Brain microvascular endothelial cell (primary cell): ENCODE data around the gene ZNF512.
"Not testable (repeated sequence)": the region's sequence is repeated elsewhere in the genome, so short reads cannot be mapped to it uniquely, and the experiment has no call there.

Experiments
- DNase-seq: peaks from one replicate; pipeline ENCODE4 v3.0.0-alpha.2; 2020
- H3K27ac ChIP-seq: fragments of 250-450 bp; sonication (Bioruptor Pico); 2 replicates; pipeline ENCODE4 v1.5.1; 2020; ENCODE audit warnings: mild to moderate bottlenecking, moderate library complexity
- H3K27me3 ChIP-seq: fragments of 250-450 bp; sonication (Bioruptor Pico); replicated peaks from 2 replicates; pipeline ENCODE4 v1.5.1; 2020; ENCODE audit warnings: mild to moderate bottlenecking
- H3K36me3 ChIP-seq: fragments of 250-450 bp; sonication (Bioruptor Pico); replicated peaks from 2 replicates; pipeline ENCODE4 v1.5.1; 2020; ENCODE audit warnings: mild to moderate bottlenecking
- H3K4me3 ChIP-seq: 2 replicates; pipeline ENCODE4 v1.5.1; 2011; ENCODE audit warnings: low read depth, mild to moderate bottlenecking, control low read depth, low read length, moderate library complexity
- in situ Hi-C: cut with HindIII; loops from 2 replicates; pipeline ENCODE4 v1.10.0; 2017; ENCODE audit warnings: low sequenced_read_pairs, low pct_ligation_motif_present
- TF ChIP-seq, protein P1 (sequence below): IDR thresholded peaks from 2 replicates; pipeline ENCODE4 v1.5.1; 2011; ENCODE audit warnings: low read depth, mild to moderate bottlenecking, moderate library complexity, low read length, control low read depth, inconsistent platforms; ENCODE audit errors: missing control alignments

The ZNF512 gene

DNA sequence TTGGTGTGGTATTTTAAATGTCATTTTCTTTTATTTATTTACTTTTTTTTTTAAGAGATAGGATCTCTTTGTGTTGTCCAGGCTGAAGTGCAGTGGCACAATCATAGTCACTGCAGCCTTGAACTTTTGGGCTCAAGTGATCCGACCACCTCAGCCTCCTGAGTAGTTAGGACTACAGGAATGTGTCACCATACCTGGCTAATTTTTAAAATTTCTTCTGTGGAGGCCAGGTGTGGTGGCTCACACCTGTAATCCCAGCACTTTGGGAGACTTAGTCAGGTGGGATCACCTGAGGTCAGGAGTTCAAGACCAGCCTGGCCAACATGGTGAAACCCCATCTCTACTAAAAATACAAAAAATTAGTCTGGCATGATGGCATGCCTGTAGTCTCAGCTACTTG is 33.5 kb upstream of the ZNF512 start:
- no peak for DNase-seq
- in situ Hi-C loops, result no loop called here
- Histone ChIP-seq H3K27me3 (no peaks in the 10 kb centered on the region), H3K4me3 (no peak overlapping the region), H3K36me3 (no peaks in the 10 kb centered on the region), H3K27ac (no peak overlapping the region)
- TF ChIP-seq, protein P1, sequence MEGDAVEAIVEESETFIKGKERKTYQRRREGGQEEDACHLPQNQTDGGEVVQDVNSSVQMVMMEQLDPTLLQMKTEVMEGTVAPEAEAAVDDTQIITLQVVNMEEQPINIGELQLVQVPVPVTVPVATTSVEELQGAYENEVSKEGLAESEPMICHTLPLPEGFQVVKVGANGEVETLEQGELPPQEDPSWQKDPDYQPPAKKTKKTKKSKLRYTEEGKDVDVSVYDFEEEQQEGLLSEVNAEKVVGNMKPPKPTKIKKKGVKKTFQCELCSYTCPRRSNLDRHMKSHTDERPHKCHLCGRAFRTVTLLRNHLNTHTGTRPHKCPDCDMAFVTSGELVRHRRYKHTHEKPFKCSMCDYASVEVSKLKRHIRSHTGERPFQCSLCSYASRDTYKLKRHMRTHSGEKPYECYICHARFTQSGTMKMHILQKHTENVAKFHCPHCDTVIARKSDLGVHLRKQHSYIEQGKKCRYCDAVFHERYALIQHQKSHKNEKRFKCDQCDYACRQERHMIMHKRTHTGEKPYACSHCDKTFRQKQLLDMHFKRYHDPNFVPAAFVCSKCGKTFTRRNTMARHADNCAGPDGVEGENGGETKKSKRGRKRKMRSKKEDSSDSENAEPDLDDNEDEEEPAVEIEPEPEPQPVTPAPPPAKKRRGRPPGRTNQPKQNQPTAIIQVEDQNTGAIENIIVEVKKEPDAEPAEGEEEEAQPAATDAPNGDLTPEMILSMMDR, result no peak

DNA sequence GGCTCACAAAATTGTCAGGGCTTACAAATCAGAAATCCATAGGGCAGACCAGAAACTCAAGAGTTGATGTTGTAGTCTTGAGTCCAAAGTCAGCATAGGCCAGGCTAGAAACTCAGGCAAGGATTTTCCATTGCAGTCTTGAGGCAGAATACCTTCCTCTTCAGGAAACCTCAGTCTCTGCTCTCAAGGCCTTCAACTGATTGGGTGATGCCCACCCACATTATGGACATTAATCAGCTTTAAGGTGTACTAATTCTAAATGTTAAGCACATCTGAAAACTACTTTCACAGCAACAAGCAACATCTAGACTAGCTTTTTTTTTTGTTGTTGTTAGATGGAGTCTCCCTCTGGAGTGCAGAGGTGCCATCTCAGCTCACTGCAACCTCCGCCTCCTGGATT is 31.3 kb upstream of the ZNF512 start:
- Histone ChIP-seq H3K27me3 (no peaks in the 10 kb centered on the region), H3K27ac (no peak overlapping the region), H3K4me3 (no peak overlapping the region), H3K36me3 (no peaks in the 10 kb centered on the region)
- TF ChIP-seq, protein P1, result no peak
- in situ Hi-C loops, result no loop called here
- DNase-seq, result no peak

DNA sequence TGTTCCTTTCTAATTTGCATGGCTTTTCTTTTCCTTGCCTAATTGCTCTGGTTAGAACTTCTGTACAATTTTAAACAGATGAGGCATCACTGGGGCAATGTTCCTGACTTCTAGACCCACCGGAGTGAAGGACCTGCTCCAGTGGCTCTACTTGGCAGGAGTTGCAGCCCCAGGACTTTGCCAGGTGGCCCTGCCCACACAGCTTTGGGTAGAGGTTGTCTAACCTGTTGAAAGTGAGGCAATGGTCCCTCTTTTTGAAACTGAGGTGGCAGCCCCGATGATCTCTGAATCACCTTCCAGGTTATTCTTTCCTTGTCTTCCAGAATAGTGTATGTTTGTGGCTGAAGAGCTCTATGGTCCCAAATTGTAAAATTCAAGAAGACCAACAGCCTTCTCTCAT is 29.9 kb upstream of the ZNF512 start:
- Histone ChIP-seq H3K27ac (no peak overlapping the region), H3K4me3 (no peak overlapping the region), H3K36me3 (no peaks in the 10 kb centered on the region), H3K27me3 (no peaks in the 10 kb centered on the region)
- in situ Hi-C loops, result no loop called here
- no peak for DNase-seq
- TF ChIP-seq, protein P1, result no peak

DNA sequence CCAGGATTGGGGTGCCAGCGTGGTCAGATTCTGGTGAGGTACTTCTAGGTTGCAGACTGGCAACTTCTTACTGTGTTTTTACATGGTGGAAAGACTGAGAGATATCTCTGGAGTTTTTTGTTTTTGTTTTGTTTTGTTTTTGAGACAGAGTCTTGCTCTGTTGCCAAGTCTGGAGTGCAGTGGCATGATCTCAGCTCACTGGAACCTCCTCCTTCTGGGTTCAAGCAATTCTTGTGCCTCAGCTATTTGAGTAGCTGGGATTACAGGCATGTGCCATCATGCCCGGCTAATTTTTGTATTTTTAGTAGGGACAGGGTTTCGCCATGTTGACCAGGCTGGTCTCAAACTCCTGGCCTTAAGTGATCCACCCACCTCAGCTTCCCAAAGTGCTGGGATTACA is 28.4 kb upstream of the ZNF512 start:
- in situ Hi-C loops, H3K27me3 ChIP-seq, DNase-seq, H3K4me3 ChIP-seq, H3K36me3 ChIP-seq, H3K27ac ChIP-seq: not testable (repeated sequence)

DNA sequence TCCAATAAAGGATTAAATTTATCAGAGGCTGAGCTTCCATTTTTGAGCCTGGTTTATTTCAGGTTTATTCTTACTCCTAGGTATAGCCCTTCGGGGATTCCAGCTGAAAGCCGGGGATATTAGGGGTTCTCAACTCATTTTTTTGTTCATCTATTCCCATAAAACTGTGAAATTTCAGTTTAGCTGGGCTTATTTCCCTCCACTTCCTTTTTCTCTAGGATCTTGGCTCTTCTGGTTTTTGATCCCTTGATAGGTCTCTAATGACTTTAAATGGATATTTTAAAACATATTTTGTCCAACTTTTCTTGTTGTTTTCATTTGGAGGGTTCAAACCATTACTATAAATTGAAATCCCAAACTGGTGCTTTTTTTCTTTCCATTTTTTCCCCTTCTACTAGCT is 23.6 kb upstream of the ZNF512 start:
- DNase-seq, result no peak
- Histone ChIP-seq H3K27me3 (no peaks in the 10 kb centered on the region), H3K36me3 (no peaks in the 10 kb centered on the region), H3K27ac (no peak overlapping the region), H3K4me3 (no peak overlapping the region)
- TF ChIP-seq, protein P1, result no peak
- in situ Hi-C loops, result no loop called here

DNA sequence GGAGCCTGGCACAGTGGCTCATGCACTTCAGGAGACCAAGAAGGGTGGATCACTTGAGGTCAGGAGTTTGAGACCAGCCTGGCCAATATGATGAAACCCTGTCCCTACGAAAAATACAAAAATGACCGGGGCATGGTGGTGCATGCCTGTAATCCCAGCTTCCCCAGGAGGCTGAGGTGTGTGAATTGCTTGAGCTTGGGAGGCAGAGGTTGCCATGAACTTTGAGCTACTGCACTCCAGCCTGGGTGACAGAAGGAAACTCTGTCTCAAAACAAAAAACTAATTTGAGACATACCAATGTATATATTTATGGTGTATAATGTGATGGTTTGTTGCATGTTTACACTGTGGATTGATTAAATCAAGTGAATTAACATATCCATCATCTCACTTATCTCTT is 21.8 kb upstream of the ZNF512 start:
- no peak overlapping the region for H3K4me3 ChIP-seq
- H3K27ac ChIP-seq, result no peak overlapping the region
- no peaks in the 10 kb centered on the region for H3K27me3 ChIP-seq
- DNase-seq, result no peak
- TF ChIP-seq, protein P1, result no peak
- no peaks in the 10 kb centered on the region for H3K36me3 ChIP-seq
- in situ Hi-C loops, result no loop called here
